Vagina (tissue), 2 donors: ENCODE results near the gene SCML1. TPM values are rescaled to one million over a fixed set of nuclear protein-coding genes. Genes with fewer than 3 reads are reported as not detected.

ENCODE experiments used
- DNase-seq, 2 donors: peaks; one replicate each; pipeline ENCODE4 v3.0.0-alpha.2; 2017; ENCODE audit errors: extremely low spot score in 2 of 2
- H3K27ac ChIP-seq: fragments of 200-600 bp; sonication (generic); one replicate; pipeline ENCODE4 v1.5.1; 2019
- H3K27me3 ChIP-seq: fragments of 200-600 bp; sonication (generic); one replicate; pipeline ENCODE4 v1.5.1; 2019
- H3K36me3 ChIP-seq, 2 donors: fragments of 200-600 bp; sonication (generic); one replicate each; pipeline ENCODE4 v1.5.1; 2017 to 2019
- H3K4me1 ChIP-seq: fragments of 200-600 bp; sonication (generic); one replicate; pipeline ENCODE4 v1.5.1; 2019
- H3K4me3 ChIP-seq, 2 donors: fragments of 200-600 bp; sonication (generic); 1 replicate in 1 of 2; 2 replicates in 1 of 2; pipeline ENCODE4 v1.5.1; 2016 to 2019
- H3K9me3 ChIP-seq: fragments of 200-600 bp; sonication (generic); one replicate; pipeline ENCODE4 v1.5.1; 2019
- POLR2A ChIP-seq, 2 donors: fragments of 450-650 bp; IDR thresholded peaks; one replicate each; pipeline ENCODE4 v1.6.1; 2017; ENCODE audit warnings: antibody characterized with exemption in 2 of 2, mild to moderate bottlenecking in 2 of 2, moderate library complexity in 2 of 2
- POLR2AphosphoS5 ChIP-seq, 2 donors: sonication (generic); formaldehyde crosslinking; IDR thresholded peaks; one replicate each; pipeline ENCODE4 v1.9.0; 2017; ENCODE audit warnings: antibody characterized with exemption in 2 of 2, mild to moderate bottlenecking in 2 of 2, low read depth in 1 of 2; ENCODE audit not compliant: insufficient read depth in 1 of 2
- intact Hi-C: fragments of 100-400 bp; cut with DNase I; formaldehyde crosslinking; loops from one replicate; pipeline ENCODE4 v1.15.1; 2023
- total RNA-seq: library from RNA; depleted of rRNA; stranded (reverse); fragments of >200 nt; gene quantifications from one replicate; pipeline ENCODE4 v1.2.3, GENCODE V29; 2016
- TF ChIP-seq, protein P1 (sequence below), 3 experiments: fragments of 450-650 bp in 2 of 3; fragments of 200-600 bp in 1 of 3; sonication (generic) in 1 of 3; IDR thresholded peaks; one replicate each; pipeline ENCODE4 v1.5.1; 2017 to 2019; ENCODE audit warnings: antibody characterized with exemption in 3 of 3, mild to moderate bottlenecking in 2 of 3, moderate library complexity in 2 of 3

SCML1 gene
- total RNA-seq, 1 donor from 2014 or later, result 11.8 TPM

DNA sequence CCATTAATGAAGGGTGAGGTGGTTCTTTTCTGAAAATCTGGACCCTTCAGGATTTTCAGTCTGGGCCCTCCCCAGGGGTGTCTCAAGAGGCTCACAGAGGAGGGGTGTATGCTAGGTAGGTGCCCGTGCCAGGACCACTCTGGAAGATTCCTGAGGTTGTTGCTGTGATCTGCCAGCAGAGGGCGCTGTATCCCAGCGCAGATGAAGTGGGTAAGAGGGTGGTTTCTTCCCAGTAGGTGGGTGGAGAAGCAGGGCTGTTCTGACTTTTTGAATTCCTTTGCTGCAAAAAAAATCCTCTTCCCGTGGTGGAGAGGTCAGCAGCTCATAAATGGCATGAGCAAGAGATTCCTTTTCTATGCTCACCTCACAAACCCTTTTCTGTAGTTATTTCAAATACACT is 51.1 kb downstream of the SCML1 start:
- Histone ChIP-seq H3K27me3 (no peaks in the 10 kb centered on the region), H3K27ac (peak overlapping the region; percentile 31), H3K36me3 (no peaks in the 10 kb centered on the region), H3K4me3 (no peak overlapping the region), H3K4me1 (no peaks in the 10 kb centered on the region), H3K9me3 (no peaks in the 10 kb centered on the region)
- DNase-seq, result no peak
- TF ChIP-seq, protein P1, sequence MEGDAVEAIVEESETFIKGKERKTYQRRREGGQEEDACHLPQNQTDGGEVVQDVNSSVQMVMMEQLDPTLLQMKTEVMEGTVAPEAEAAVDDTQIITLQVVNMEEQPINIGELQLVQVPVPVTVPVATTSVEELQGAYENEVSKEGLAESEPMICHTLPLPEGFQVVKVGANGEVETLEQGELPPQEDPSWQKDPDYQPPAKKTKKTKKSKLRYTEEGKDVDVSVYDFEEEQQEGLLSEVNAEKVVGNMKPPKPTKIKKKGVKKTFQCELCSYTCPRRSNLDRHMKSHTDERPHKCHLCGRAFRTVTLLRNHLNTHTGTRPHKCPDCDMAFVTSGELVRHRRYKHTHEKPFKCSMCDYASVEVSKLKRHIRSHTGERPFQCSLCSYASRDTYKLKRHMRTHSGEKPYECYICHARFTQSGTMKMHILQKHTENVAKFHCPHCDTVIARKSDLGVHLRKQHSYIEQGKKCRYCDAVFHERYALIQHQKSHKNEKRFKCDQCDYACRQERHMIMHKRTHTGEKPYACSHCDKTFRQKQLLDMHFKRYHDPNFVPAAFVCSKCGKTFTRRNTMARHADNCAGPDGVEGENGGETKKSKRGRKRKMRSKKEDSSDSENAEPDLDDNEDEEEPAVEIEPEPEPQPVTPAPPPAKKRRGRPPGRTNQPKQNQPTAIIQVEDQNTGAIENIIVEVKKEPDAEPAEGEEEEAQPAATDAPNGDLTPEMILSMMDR (IDR thresholded peaks at IDR 0.05), result peak in 2 of 3 experiments; percentile 65
- TF ChIP-seq POLR2A (IDR thresholded peaks at IDR 0.05), result no peak
- intact Hi-C loops, result loop anchor here (2.0 kb wide), 1 partner anchor 418 kb away; no protein-coding TSS in a partner anchor

DNA sequence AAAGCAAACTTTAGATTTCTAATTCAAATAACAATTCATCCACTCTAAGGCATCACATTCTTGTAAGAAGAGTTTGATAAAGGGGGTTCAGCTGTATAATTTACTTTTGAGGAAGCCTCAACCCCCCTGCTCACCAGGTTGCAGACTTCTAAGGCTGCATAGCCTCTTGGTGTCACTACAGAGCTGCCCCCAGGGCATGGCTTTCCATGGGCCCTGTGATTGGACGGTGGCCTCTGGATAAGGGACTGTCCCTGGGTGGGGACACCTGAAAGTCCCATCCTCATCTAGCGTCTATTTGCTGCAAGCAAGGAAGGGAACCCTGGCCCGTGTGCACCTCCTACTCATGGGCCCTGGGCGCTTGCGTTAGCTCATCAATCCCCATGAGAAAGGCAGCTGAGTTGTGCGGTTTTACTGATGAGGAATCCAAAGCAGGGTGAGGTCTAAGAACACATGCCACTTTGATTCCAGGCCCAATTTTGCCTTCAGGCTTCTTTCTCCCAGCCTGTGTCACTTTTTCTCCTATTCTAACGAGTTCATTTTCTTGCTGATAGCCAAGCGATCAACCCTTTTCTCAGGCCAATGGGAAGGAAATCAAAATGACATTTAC is 51.8 kb downstream of the SCML1 start:
- Histone ChIP-seq H3K27me3 (no peaks in the 10 kb centered on the region), H3K9me3 (no peaks in the 10 kb centered on the region)
- intact Hi-C loops, result loop anchor here (2.0 kb wide), 1 partner anchor 418 kb away; no protein-coding TSS in a partner anchor

DNA sequence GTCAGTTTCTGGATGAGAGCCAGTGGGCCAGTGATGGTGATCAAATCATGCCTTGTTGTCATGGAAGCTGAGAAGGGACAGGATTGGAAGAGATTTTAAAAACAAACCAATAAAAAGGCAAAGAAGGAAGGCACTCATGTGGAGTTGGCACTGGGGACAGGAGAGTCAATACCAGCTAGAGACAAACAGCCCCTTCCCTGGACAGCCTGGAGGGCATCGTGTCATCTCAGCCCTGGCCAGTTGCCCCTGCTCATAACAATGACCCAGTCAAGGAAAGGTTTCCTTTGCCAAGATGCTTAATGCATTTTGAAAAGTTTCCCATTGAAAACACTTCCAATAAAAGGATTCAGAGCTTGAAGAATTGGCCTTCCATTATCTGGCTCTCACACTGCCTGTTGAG is 55.5 kb downstream of the SCML1 start:
- TF ChIP-seq POLR2AphosphoS5 (IDR thresholded peaks at IDR 0.05; ENCODE audit: insufficient read depth in 1 of 2, low read depth in 1 of 2), result no peak
- TF ChIP-seq POLR2A (IDR thresholded peaks at IDR 0.05), result no peak
- TF ChIP-seq, protein P1 (IDR thresholded peaks at IDR 0.05), result no peak
- no peaks in the 10 kb centered on the region for H3K27me3 ChIP-seq
- H3K4me1 ChIP-seq, result no peaks in the 10 kb centered on the region
- no peak overlapping the region for H3K27ac ChIP-seq
- H3K9me3 ChIP-seq, result no peaks in the 10 kb centered on the region
- intact Hi-C loops, result no loop called here
- no peak overlapping the region for H3K4me3 ChIP-seq
- no peak for DNase-seq
- H3K36me3 ChIP-seq, result no peaks in the 10 kb centered on the region

More for the DNA sequence above, 51.8 kb downstream of the SCML1 start:
- TF ChIP-seq POLR2A (IDR thresholded peaks at IDR 0.05) (no peak), POLR2AphosphoS5 (IDR thresholded peaks at IDR 0.05; ENCODE audit: insufficient read depth in 1 of 2, low read depth in 1 of 2) (no peak)
- TF ChIP-seq, protein P1 (IDR thresholded peaks at IDR 0.05), result no peak
- no peak for DNase-seq
- Histone ChIP-seq H3K27ac (peak overlapping the region; percentile 33), H3K4me1 (no peaks in the 10 kb centered on the region), H3K36me3 (no peaks in the 10 kb centered on the region), H3K4me3 (no peak overlapping the region)

DNA sequence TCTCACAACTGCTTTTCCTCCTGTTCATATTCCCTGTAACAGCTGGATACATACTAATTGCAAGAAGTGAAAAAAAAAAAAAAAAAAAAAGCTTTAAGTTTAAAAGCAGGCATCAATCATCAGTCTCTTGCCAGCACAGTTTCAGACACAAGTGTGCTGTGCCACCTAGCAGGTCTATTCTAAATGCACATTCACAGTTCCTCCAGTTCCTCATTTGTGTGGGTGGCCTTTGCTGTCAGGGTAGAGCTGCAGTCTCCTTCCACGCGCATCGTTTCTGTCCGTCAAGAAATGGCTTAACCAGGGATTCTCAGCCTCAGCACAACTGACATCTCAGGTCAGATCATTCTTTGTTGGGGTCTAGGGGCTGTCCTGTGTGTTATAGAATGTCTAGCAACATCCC is 61.6 kb downstream of the SCML1 start:
- H3K9me3 ChIP-seq, result no peaks in the 10 kb centered on the region
- TF ChIP-seq, protein P1 (IDR thresholded peaks at IDR 0.05), result no peak
- TF ChIP-seq POLR2AphosphoS5 (IDR thresholded peaks at IDR 0.05; ENCODE audit: insufficient read depth in 1 of 2, low read depth in 1 of 2), result no peak
- no peak for TF ChIP-seq POLR2A (IDR thresholded peaks at IDR 0.05)
- no peak overlapping the region for H3K4me3 ChIP-seq
- H3K27ac ChIP-seq, result no peak overlapping the region
- no peaks in the 10 kb centered on the region for H3K4me1 ChIP-seq
- H3K27me3 ChIP-seq, result no peaks in the 10 kb centered on the region
- intact Hi-C loops, result no loop called here
- no peak for DNase-seq
- no peaks in the 10 kb centered on the region for H3K36me3 ChIP-seq

DNA sequence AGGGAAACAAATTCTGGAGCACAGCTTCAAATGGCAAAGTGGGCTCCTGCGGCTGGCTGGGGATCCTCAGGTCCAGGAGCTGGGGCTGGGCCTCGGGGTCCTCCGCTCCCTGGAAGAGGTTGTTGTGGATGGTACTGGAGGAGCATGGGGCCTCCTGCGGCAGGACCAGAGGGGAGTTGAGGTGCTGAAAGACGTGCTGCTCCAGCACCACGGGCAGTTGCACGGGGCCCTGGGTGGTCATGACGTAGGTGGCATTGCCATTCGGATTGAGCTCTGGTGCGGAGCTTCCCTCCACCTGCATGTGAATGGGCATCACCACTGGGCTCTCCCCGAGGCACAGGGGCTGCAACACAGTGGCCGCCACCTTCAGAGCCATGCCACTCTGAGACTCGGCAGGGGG is 64.1 kb downstream of the SCML1 start:
- TF ChIP-seq POLR2A (IDR thresholded peaks at IDR 0.05) (no peak), POLR2AphosphoS5 (IDR thresholded peaks at IDR 0.05; ENCODE audit: insufficient read depth in 1 of 2, low read depth in 1 of 2) (no peak)
- TF ChIP-seq, protein P1 (IDR thresholded peaks at IDR 0.05), result no peak
- DNase-seq, result no peak
- intact Hi-C loops, result no loop called here
- Histone ChIP-seq H3K4me1 (no peaks in the 10 kb centered on the region), H3K27me3 (no peaks in the 10 kb centered on the region), H3K36me3 (no peaks in the 10 kb centered on the region), H3K9me3 (no peaks in the 10 kb centered on the region), H3K4me3 (no peak overlapping the region), H3K27ac (no peak overlapping the region)
